ENCODE data around the gene DSTYK.

GRCh38 chr1:205205055-205205454 is 6.4 kb downstream of the DSTYK start:
- TF ChIP-seq CTCF (IDR thresholded peaks at IDR 0.05), result no peak
- TF ChIP-seq POLR2A (IDR thresholded peaks at IDR 0.05), result no peak

All from heart left ventricle (tissue), 13 donors.